Activated naive CD8-positive, alpha-beta T cell treated with anti-CD3 and anti-CD28 coated beads, Interleukin-2, amount 50 U/mL, for 16 hours (primary cell): ENCODE measurements around the gene ARHGDIB.

Experiments used
- DNase-seq: peaks from one replicate; pipeline ENCODE4 v3.0.0-alpha.2; 2020; ENCODE audit warnings: low read depth, low spot score

The ARHGDIB gene

DNA sequence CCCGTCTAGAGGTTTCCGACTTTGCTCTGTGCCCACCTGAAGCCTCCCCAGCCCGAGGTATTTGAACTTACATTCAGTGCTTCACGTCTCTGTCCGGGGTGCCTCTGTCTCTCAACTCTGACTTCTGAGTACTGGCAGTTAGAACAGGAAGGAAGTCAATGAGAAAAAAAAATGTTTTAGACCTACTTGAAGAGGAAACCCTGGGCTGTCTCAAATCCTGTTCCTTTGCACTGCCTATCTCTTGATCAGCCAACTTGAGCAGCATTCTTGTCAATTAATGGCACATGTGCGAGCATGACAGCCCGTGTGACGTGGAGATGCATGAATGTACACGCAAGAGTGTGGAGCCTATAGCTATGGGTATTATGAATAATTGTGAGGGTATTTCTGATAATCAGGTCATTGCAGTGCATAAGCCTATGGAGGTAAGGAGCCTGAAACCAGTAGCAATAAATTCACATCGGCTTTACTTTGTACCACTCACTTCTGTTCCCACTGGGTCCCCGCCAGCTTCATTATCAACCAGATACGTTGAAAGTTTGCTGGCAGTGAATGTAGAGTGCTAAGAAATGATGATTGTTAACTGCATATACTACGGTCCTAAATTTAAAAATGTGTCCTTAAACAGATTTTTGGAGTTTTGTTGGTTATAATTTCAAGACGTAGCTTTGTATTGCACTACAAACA, at the start of gene ARHGDIB:
Gene ARHGDIB, minus strand, starts transcription at position 136 of the 687 bp plus-strand sequence. CDS start 10,889 bp downstream, outside the sequence.
- peak; percentile 24 for DNase-seq

DNA sequence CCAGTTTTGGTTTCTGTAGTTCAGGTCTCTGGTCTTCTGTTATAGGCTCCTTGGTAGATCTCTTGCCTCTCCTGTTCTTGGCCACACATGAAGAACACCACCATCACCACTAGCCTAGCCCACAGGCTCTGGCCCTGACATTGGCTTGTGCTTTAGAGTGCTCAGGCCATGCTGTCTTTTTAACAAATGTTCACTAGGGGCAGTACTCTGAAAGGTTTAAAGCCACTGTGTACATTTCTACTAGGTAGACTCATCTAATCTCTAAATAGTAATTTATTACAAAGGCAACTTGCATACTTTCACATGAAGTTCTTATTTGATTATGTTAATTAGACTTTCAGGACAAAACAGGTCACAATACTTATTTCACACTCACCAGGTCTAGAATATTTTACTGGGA, 49.8 kb upstream of the ARHGDIB start:
- DNase-seq: no peak

DNA sequence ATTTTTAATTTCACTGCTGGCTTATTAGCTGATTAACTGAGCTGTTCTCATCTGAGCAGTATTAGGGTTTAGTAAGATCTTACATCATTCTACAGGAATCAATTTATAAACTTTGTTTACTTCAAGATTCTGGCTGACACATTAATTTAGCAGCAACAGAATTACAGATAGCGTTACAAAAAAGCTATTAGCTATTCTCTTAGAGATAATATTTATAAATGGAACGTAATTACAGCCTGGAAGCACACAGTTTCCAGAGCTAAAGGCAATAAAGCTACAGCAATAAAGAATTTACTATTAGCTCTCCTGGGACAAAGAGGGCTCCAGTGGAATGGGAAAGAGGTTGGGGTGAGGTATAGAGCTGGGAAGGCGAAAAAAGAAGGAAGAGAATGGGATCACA, 46.1 kb upstream of the ARHGDIB start:
- DNase-seq: no peak

DNA sequence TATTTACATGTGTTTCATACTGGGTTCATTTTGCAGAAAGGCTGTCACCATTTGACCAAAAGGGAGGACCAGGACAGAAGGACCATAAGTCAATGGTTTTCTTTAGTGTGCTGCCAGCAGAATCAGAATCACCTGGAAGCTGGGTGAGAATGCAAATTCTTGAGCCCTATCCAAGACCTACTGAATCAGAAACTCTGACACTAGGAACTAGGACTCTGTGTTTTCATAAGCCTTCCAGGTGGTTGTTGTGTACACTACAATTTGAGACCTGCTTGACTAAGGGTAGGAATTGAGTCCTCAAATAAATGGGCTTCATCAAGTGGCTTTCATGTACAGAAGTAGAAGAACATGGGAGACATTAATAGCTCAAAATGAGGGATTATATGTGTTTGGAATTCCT, 43.7 kb upstream of the ARHGDIB start:
- no peak for DNase-seq

DNA sequence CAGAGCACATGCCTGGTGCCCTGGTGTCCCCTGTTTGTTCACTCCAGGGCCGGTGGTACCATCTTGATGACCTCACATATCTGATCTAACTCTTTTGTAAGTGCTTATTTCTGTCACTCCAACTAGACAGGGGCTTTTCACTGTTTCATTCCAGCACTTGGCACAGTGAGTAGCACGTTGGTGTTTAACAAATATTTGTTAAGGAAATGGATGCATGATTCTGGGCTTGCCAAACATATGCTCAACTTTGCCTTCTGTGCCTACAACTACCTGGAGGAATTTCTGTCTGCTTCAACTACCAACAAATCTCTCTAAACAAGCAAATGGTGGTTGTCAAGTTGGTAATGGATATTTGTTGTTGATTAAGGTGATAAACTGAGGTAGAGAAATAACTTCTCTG, 43.0 kb upstream of the ARHGDIB start:
- no peak for DNase-seq

DNA sequence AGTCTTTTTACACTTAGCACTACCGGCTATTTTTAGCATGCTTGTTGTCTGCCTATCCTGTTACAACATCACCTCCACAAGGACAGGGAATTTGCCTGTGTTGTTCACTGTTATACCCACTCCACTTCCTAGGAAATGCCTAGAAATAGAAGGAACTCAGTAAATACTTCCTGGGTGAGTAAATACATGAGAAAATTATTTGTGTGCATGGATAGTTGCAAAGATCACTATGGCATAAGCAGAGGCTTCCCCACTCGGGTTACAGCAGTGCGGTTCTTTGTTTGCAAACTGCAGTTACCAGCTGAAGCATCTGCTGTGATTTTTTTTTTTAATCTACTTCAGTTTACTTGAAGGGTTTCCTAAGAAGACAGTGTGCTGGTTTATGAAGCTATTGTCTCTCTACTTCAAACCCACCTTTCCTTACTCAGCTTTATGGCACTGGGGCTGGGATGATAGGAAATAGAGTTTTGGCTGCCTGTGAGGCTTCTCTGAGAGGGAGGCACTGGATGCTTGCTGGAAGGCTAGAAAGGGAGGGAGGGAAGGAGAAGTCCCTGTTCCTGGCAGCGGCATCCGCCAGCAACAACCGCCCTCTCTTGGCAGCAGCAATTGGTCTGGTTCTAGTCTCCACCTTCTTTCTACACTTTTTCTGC, 40.5 kb upstream of the ARHGDIB start:
- no peak for DNase-seq

DNA sequence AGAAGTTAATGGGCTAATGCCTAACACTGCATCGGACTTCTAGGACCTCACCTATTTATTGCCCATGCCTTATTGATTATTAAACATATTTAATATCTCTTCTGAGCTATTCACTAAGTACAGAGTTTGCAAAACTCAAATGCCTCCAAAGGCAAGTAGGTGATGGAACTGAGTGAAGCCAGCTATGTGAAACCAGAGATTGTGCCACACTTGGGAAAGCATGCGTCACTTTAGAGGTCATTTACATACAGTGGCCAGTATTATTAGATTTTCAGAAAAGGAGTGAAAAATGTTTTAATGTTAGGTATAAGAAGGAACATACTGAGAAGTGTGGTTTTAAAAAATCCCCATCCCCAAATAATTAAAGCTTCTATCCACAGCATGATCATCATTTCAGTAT, 39.2 kb upstream of the ARHGDIB start:
- DNase-seq: no peak

DNA sequence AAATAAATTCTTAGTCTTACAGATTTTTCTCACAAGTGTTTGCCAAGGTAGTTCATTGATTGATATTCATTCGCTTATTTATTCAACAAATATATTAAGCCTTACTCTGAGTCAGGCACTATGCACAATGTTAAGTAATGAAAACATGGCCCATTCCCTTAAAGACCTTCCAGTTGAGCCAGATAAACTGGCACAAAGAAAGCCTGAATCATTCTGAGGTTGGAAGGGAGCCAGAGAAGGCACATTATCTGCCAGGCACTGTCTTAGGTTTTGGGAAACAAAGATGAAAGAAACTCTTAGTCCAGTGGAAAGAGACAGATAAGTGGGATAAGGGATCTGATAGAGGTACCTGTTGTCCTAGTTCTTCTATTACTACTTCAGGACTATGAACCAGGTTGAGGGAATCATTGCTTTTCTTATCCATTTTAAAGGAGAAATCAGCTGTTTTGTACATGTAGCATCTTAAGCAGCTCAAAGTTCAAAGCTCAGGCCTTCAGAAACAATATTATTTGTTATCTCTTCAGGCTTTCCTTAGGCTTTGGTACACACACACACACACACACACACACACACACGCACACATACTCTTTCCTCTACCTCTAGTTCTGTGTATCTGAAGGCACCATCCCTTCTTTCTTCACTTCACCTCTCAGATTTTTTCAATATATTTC, 38.4 kb upstream of the ARHGDIB start:
- DNase-seq: no peak

DNA sequence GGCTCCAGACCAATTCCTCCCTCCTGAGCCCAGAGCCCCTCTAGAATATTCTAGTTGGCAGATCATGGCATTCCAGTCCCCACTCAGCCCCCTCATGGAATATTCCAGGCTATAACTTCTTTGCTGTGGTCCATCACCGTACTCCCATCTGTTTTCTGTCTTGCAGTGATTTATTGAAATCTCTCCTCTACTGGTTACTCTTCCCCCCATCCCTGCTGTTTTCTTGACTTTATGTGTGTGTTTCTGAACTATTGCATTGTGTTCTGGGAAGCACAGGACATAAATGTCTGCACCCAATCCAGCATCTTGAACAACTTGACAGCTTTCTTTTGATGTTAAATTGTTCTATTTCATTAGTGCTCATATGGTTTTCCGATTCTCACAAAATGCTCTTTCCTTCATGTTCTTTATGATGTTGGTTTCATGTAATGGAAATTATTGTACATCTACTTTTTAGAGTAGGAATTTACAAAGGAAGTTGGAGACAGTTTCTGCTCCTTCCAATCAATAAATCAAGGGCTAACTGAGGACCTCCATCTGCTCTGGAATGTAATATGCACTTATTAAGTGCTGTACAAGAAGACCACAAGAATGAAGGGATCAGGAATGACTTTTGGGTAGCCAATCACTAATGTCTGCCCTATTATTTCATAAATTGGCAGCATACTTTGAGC, 37.8 kb upstream of the ARHGDIB start:
- DNase-seq: no peak

DNA sequence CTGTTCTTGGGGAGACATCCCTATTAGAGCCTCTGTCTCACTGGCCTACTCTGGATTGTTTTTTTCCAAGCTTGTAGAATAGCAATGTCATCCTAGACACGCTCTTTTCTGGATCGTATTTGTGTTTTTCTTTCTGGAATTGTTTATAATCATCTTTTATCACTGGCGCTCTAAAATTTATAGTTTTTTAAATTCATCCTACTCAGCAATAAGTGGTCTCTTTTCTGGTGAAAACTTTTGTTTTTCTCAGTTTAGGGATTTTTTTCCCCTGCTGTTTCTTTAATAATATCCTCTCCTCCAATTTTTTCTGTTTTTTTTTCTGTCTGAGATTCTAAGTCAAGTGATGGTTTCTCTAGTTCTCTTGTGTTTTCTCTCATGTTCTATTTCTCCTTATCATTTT, 36.6 kb upstream of the ARHGDIB start:
- no peak for DNase-seq

DNA sequence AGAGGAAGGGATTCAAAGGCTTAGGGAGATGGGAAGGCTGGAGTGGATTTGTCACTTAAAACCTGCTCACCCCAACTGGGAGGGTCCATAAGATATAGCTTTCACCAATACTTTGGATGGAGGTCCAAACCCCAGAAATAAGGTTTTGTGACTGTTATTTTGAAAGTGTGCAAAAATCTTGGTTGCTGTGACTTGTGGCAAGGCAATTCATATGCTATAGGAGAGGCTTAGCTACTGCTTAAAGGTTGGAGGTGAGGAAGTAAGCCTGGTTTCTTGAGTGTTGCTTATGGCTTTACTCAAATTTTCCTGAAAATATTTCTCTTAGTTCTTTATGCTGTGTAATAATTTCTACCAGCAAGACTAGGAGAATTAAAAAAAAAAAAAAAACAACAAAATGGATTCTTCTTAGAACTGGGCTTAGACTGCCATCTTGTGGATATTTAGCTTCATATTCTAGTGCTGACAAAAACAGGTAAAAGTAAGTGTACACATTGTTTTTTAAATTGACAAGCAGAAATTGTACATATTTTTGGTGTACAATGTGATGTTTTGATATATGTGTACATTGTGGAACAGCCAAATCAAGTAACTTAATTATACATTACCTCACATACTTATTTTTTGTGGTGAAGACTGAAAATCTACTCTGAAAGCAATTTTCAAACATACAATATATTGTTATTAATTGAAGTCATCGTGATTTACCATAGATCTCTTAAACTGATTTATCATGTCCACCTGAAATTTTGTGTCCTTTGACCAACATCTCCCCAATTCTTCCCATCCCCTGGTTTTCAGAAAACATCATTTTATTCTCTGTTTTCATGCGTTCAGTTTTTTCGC, 34.4 kb upstream of the ARHGDIB start:
- DNase-seq: no peak

DNA sequence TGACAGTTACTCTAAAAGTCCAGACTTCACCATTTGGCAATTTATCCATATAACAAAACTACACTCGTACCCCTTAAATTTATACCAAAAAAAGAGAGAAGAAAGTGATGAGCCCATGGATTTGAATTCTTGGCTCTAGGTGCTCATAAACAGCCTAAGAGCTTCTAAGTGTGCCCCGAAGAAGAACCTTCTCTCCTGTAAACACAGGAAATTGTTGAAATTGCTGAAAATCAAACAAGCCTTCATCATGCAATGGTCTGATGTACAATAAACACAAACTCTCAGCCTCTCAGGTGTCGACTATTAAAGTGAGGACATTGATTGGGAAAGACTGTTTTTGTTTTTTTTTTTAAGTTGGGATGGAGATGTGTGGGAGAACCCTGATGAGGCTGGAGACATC, 33.2 kb upstream of the ARHGDIB start:
- DNase-seq: no peak

DNA sequence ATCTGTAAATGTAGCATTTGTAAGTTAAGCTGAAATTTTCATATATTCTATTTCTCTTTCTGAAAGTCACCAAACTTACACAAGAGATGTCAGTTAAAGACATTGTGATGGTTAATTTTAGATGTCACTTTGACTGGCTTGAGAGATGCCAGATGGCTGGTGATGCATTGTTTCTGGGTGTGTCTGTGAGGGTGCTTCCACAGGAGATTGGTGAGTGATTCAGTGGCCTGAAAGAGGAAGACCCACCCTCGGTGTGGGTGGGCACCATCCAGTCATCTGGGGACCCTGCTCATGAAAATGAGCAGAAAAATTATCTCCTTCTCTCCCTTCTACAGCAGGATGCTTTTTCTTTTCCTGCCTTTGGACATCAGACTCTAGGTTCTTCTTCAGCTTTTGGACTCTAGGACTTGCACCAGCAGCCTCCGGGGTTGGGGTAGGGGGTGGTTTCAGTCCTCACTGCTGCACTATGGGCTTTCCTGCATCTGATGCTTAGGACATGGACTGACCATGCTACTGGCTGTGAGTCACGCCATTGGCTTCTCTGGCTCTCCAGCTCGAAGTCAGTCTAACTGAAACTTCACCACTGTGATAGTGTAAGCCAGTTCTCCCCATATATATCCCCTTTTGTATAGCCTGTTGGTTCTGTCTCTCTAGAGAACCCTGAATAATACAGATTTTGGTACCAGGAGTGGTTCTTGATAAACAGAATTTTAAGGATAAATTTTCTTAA, 32.3 kb upstream of the ARHGDIB start:
- DNase-seq: no peak

DNA sequence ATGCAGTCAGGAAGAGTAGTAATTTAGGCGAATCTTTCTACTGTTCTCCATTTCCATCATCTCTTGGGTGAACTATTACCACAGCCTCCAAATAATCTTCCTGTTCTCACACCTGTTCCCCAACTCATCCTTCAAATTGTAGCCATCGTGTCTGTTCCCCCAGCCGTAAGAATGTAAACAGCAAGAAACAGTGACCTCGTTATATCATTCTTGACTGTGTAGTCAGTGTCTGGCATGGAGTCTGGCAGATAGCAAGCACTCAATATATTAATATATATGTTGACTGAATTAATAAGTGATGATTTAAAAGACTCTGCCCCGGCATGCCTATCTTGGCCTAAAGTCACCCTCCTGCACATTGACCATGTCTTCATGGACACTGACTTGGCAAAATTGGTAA, 31.7 kb upstream of the ARHGDIB start:
- no peak for DNase-seq

DNA sequence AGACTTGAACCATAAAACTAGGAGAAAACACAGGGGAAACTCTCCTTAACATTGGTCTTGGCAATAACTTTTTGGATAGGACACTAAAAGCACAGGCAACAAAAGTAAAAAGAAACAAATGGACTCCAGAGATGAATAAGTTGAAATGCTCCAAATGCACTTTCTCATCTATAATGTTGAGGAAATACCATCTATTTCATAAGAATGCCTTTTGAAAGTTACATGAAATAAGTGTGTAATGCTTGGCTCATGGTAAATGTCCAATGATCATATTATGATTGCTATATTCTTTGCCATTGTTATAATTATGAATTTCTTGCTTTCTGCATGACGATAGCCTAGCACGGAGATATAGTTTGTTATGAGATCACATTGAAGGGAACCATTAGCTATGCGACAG, 31.3 kb upstream of the ARHGDIB start:
- no peak for DNase-seq

DNA sequence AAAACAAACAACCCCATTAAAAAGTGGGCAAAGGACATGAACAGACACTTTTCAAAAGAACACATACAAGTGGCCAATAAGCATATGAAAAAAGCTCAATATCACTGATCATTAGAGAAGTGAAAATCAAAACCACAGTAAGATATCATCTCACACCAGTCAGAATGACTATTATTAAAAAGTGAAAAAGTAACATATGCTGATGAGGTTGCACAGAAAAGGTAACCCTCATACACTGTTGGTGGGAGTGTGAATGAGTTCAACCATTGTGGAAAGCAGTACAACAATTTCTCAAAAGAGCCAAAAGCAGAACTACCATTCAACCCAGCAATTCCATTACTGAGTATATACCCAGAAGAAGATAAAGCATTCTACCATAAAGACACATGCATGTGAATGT, 29.7 kb upstream of the ARHGDIB start:
- no peak for DNase-seq

DNA sequence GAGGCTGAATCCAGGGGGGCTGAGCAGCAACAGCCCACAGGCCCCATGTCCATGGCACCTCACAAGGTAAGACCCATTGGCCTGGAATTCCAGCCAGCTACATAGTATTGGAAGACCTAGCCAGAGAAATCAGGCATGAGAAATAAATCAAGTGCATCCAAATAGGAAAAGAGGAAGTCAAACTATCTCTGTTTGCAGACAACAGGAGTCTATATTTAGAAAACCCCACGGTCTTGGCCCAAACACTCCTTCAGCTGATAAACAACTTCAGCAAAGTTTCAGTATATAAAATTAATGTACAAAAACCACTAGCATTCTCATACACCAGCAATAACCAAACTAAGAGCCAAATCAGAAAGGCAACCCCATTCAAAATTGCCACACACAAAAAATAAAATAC, 28.4 kb upstream of the ARHGDIB start:
- no peak for DNase-seq

DNA sequence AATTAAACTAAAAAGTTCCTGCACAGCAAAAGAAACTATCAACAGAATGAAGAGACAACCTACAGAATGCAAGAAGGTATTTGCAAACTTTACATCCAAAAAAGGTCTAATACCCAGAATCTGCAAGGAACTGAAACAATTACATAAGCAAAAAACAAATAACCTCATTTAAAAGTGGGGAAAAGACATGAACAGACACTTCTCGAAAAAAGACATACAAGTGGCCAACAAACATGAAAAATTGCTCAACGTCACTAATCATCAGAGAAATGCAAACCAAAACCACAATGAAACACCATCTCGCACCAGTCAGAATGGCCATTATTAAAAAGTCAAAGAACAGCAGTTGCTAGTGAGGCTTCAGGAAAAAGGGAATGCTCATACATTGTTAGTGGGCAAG, 26.6 kb upstream of the ARHGDIB start:
- no peak for DNase-seq

DNA sequence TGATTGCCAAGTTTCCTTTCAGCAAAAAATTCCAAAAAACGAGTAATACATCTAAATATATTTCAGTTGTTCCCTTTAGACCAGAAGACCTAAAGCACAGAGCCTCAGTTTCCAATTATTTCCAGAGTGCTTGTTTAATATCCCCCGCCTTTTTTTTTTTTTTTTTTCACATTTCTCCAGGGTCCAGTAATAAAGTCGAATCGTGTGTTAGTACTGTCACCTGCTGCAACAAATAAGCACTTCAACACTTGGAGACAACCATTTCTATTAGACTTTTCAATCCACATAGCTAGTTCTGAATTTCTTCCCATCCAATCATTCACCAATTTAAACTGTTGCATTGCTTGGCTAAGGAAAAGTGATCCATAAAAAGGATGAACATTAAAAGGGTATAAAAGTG, 25.0 kb upstream of the ARHGDIB start:
- no peak for DNase-seq

DNA sequence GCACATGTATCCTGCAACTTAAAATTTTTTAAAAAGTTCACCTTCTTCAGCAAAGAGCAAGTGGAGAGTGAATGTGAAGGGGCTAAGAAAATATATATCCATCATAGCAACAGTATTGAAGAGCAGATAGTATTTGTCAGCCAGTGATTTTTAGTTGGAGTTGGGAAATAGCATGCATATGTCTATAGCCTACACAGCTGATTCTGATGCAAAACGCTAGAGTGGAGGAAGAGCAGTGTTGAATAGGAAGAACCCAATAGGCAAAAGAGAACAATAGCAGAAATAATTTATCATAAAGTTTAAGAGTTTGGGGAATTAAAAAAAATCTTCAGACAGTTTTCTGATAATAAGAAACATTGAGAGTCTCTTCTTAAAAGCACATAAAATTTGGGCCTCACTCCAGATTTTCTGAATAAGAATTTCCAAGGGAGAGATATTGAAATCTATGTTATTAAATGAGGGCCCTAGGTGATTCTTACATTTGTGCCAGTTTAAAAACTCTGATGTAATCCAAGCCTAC, 23.4 kb upstream of the ARHGDIB start:
- DNase-seq: no peak

DNA sequence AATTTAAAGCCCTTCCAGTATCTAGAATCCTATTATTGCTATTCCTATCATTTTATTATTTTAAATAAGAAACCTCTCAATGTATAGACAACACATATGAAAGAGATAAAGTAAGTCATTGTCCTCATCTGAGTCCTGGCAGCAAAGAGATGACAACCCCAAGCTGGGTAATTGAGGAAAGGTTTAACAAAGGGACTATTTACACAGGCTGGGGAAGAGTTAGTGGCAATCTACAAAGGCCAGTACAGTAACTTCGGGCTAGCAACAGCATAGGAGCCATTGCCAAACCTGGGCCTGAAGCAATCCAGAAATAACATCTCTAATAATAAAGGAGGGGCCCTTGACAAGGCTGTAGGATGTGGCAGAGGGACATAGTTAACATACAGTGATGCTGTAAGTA, 22.6 kb upstream of the ARHGDIB start:
- no peak for DNase-seq
